Stomach (tissue), 9 donors: ENCODE results near the gene S100A9. TPM values are rescaled to one million over a fixed set of nuclear protein-coding genes. Genes with fewer than 3 reads are reported as not detected.

ENCODE experiments used
- DNase-seq, 2 donors: peaks; one replicate each; pipeline versions ENCODE4 v3.0.0 to v3.0.0-alpha.2; 2013 to 2019
- H3K27ac ChIP-seq, 5 donors: fragments of 200-600 bp in 4 of 5; sonication (generic) in 4 of 5; one replicate each; pipeline ENCODE4 v1.5.1; 2013 to 2019; ENCODE audit warnings: mild to moderate bottlenecking in 1 of 5, moderate library complexity in 1 of 5
- H3K27me3 ChIP-seq, 3 donors: fragments of 200-600 bp; sonication (generic); one replicate each; pipeline ENCODE4 v1.5.1; 2017 to 2019; ENCODE audit warnings: mixed run types in 1 of 3
- H3K36me3 ChIP-seq, 4 donors: fragments of 200-600 bp; sonication (generic); 1 replicate in 3 of 4; 2 replicates in 1 of 4; pipeline ENCODE4 v1.5.1; 2016 to 2019
- H3K4me1 ChIP-seq, 4 donors: fragments of 200-600 bp; sonication (generic); one replicate each; pipeline ENCODE4 v1.5.1; 2016 to 2019
- H3K4me3 ChIP-seq, 4 donors: fragments of 200-600 bp; sonication (generic) in 3 of 4; one replicate each; pipeline ENCODE4 v1.5.1; 2016 to 2019; ENCODE audit warnings: mild to moderate bottlenecking in 1 of 4
- H3K9me3 ChIP-seq, 4 donors: fragments of 200-600 bp; sonication (generic); one replicate each; pipeline ENCODE4 v1.5.1; 2016 to 2019
- CTCF ChIP-seq, 7 experiments: fragments of 450-650 bp in 4 of 7; fragments of 200-600 bp in 3 of 7; sonication (generic) in 3 of 7; IDR thresholded peaks; one replicate each; pipeline ENCODE4 v1.5.1; 2016 to 2019; ENCODE audit warnings: antibody characterized with exemption in 7 of 7, control low read depth in 2 of 7, mild to moderate bottlenecking in 1 of 7
- EP300 ChIP-seq: sonication (generic); formaldehyde crosslinking; IDR thresholded peaks from one replicate; pipeline ENCODE4 v1.6.1; 2017; ENCODE audit warnings: antibody characterized with exemption
- POLR2A ChIP-seq, 4 donors: fragments of 450-650 bp; IDR thresholded peaks; one replicate each; pipeline ENCODE4 v1.6.1; 2016; ENCODE audit warnings: antibody characterized with exemption in 4 of 4, control low read depth in 2 of 4, mild to moderate bottlenecking in 1 of 4, moderate library complexity in 1 of 4
- POLR2AphosphoS5 ChIP-seq, 3 donors: sonication (generic); formaldehyde crosslinking; IDR thresholded peaks; one replicate each; pipeline ENCODE4 v1.6.1; 2016; ENCODE audit warnings: antibody characterized with exemption in 3 of 3
- WGBS, 5 donors: extraction: QIAGEN DNeasy Blood & Tissue Kit in 3 of 5; methylation state at CpG; one replicate each; pipeline versions ENCODE4 v1.1.5 to v1.1.7; 2013 to 2018; 5-methylcytosine and 5-hydroxymethylcytosine counted together
- intact Hi-C: fragments of 100-400 bp; cut with DNase I; formaldehyde crosslinking; loops from one replicate; pipeline ENCODE4 v1.15.1; 2023; ENCODE audit warnings: low total_unique reads
- polyA plus RNA-seq, 3 donors: library from polyadenylated mRNA; stranded (reverse); fragments of 200-250 nt; gene quantifications; one replicate each; pipeline ENCODE4 v1.2.3, GENCODE V29; 2013
- total RNA-seq, 5 donors: library from RNA; depleted of rRNA; stranded (reverse); fragments of >200 nt; gene quantifications; one replicate each; pipeline versions ENCODE4 v1.1.0 to v1.2.3, GENCODE V29; 2014 to 2016
- donor health status: healthy with polysubstance abuse.
- donor health status: Bipolar disorder and iron deficiency.
- donor health status: healthy.

Gene S100A9
- total and polyA plus RNA-seq, 8 donors, result 17.4 to 9,878 (median 276) TPM; not detected in 1

DNA sequence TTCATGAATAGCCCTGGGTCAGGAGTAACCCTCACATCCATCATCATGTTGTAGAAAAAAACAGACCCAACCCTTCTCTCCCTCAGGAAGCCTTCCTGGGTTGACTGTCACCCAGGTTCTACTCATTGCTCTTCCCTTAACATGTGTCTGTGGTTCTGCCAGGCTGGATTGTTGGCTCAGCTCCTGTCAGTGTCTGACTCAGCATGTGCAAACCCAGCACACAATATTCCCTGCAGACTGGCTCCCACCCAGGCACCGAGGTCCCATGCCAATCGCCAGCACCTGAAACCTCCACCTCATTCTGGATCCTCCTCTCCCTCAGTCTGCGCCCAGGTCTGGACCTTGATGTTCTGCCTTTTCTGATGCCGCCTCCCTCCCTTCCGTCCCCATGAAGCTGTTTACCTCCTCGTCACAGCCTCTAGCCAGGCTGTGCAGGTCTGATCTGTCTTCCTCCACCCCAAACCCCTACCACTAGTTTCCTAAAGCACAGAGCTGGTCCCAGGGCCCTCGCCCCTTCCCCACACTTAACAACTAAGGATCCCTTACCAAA, 37.6 kb downstream of the S100A9 start:
- 67 to 74% (median 70%) methylated on average over 7 of the region's 7 CpGs for WGBS, 5 donors
- Histone ChIP-seq H3K27ac (no peak overlapping the region), H3K36me3 (no peaks in the 10 kb centered on the region), H3K9me3 (no peaks in the 10 kb centered on the region), H3K27me3 (peaks cover 0 to 80% (median 20%) of the 10 kb centered on the region in 3 donors), H3K4me3 (no peak overlapping the region), H3K4me1 (no peaks in the 10 kb centered on the region)
- intact Hi-C loops, result no loop called here
- TF ChIP-seq POLR2AphosphoS5 (IDR thresholded peaks at IDR 0.05) (no peak), EP300 (no peak), POLR2A (IDR thresholded peaks at IDR 0.05) (no peak), CTCF (IDR thresholded peaks at IDR 0.05) (no peak)
- DNase-seq, result no peak

GRCh38 chr1:153395776-153396175, 38.1 kb downstream of the S100A9 start:
- intact Hi-C loops, result no loop called here
- Histone ChIP-seq H3K36me3 (no peaks in the 10 kb centered on the region), H3K4me3 (no peak overlapping the region), H3K4me1 (no peaks in the 10 kb centered on the region), H3K27me3 (peaks cover 0 to 74% (median 19%) of the 10 kb centered on the region in 3 donors), H3K27ac (no peak overlapping the region), H3K9me3 (no peaks in the 10 kb centered on the region)
- TF ChIP-seq EP300 (no peak), POLR2A (IDR thresholded peaks at IDR 0.05) (no peak), POLR2AphosphoS5 (IDR thresholded peaks at IDR 0.05) (no peak), CTCF (IDR thresholded peaks at IDR 0.05) (no peak)
- no peak for DNase-seq
- WGBS, 5 donors, result 68 to 81% (median 79%) methylated on average over 6 of the region's 6 CpGs

DNA sequence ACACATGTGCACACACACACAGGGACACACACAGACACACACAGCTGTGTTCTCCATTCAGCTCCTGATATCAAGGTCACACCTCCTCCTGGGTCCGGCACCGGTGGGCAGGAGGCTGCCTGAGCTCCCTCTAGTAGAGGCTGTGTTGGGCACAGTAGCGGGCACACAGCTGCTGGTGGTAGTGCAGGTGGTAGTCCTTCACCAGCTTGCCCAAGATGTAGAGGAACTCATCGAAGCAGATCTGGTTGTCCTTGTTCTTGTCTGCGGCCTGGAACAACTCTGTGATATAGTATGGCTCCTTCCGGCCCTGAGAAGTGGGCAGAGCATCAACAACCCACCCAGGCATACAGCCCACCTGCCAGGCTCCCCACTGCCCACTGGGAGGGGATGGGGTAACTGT, 38.8 kb downstream of the S100A9 start:
- DNase-seq, result no peak
- Histone ChIP-seq H3K4me1 (no peaks in the 10 kb centered on the region), H3K27ac (no peak overlapping the region), H3K27me3 (peaks cover 0 to 67% (median 15%) of the 10 kb centered on the region in 3 donors), H3K36me3 (no peaks in the 10 kb centered on the region), H3K9me3 (no peaks in the 10 kb centered on the region), H3K4me3 (no peak overlapping the region)
- TF ChIP-seq CTCF (IDR thresholded peaks at IDR 0.05) (no peak), POLR2AphosphoS5 (IDR thresholded peaks at IDR 0.05) (no peak), POLR2A (IDR thresholded peaks at IDR 0.05) (no peak), EP300 (no peak)
- 70 to 82% (median 80%) methylated on average over 6 of the region's 6 CpGs for WGBS, 5 donors
- intact Hi-C loops, result no loop called here

GRCh38 chr1:153397051-153397923, 39.6 kb downstream of the S100A9 start:
- WGBS, 5 donors, result 75 to 83% (median 79%) methylated on average over 18 to 19 of the region's 19 CpGs
- Histone ChIP-seq H3K27ac (no peak overlapping the region), H3K36me3 (no peaks in the 10 kb centered on the region), H3K4me3 (no peak overlapping the region), H3K27me3 (peaks cover 0 to 65% (median 11%) of the 10 kb centered on the region in 3 donors), H3K9me3 (no peaks in the 10 kb centered on the region), H3K4me1 (no peaks in the 10 kb centered on the region)
- no peak for DNase-seq
- TF ChIP-seq CTCF (IDR thresholded peaks at IDR 0.05), result no peak
- TF ChIP-seq POLR2A (IDR thresholded peaks at IDR 0.05), result no peak
- intact Hi-C loops, result no loop called here
